PFSK-1 (cell line): Measurements from ENCODE around the gene CLN6.

Experiments used
- FOXP2 ChIP-seq: optimal IDR thresholded peaks from 2 replicates; pipeline ENCODE3; 2011; ENCODE audit warnings: borderline replicate concordance, control low read depth, inconsistent platforms; ENCODE audit not compliant: insufficient read depth; ENCODE audit errors: extremely low read length, extremely low read depth
- POLR2AphosphoS5 ChIP-seq: IDR thresholded peaks from 2 replicates; pipeline ENCODE4 v1.6.1; 2012; ENCODE audit warnings: low read depth, mild to moderate bottlenecking, control low read depth, low read length, moderate library complexity
- REST ChIP-seq, 2 experiments: IDR thresholded peaks; 2 replicates each; pipeline versions ENCODE4 v1.6.1 to v1.8.0; 2011 to 2012; ENCODE audit warnings: low read depth in 2 of 2, low read length in 2 of 2, control low read depth in 1 of 2, inconsistent platforms in 1 of 2, mild to moderate bottlenecking in 1 of 2, moderate library complexity in 1 of 2; ENCODE audit not compliant: insufficient read depth in 1 of 2
- SIN3A ChIP-seq: IDR thresholded peaks from 2 replicates; pipeline ENCODE4 v1.6.1; 2012; ENCODE audit warnings: mild to moderate bottlenecking, low read length, moderate library complexity, borderline replicate concordance; ENCODE audit not compliant: insufficient read depth
- TAF1 ChIP-seq: IDR thresholded peaks from 2 replicates; pipeline ENCODE4 v1.6.1; 2012; ENCODE audit warnings: low read length, control low read depth, borderline replicate concordance; ENCODE audit not compliant: insufficient read depth

Gene CLN6

DNA sequence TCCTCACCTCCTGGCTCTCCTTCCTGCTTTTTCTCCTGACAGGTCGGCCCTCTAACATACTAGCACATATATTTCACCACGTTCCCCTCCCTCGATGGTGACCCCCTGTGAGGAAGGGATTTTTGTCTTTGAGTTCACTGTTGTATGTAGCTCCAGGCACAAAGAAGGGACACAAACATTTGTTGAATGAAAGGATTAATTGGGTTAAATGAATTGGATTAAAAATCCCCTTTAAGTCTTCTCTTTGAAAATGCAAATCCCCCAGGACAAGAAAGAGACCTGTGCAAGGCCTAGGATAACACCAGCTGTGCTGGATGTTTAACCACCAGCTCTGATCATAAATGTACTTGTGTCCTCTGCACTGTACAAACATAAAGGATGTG lies 27.7 kb downstream of the CLN6 start:
- TF ChIP-seq REST (IDR thresholded peaks at IDR 0.05; ENCODE audit: insufficient read depth in 1 of 2, low read depth in 2 of 2, low read length in 2 of 2) (no peak), TAF1 (no peak), SIN3A (no peak), POLR2AphosphoS5 (no peak), FOXP2 (no peak)

DNA sequence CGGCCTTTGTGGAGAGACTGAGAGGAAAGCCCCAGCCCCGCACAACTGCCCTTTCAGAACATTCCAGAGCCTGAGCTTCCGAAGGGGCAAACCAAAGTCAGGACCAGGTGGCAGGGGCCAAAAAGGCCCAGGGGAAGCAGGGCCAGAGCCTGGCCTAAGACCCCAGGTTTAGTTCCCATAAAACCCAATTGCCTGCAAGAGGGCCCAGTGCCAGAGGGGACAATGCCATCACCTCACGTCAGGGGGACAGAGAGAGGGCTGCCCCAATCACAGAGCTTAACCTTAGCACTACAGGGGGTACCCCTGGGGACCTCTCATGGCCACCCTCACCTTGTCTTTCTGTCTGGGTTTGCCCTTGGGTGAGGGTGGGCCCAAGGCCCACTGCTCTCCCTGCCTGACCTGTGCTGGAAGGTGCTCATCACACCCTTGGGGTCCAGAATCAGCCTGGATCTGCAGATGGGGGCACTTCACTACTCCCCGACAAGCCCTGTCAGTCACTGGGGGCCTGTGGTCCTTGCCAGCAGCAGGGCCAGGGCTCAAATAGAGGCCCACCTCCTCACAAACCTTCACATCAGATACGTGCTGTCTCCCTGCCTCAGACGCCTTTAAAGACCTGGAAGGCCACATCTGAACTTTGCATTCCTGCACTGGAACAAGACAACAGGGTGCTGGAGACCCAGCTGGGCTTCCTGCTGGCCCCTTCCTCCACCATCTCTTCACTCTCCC lies 28.2 kb downstream of the CLN6 start:
- TF ChIP-seq POLR2AphosphoS5: no peak
- TF ChIP-seq TAF1: no peak
- no peak for TF ChIP-seq SIN3A
- no peak for TF ChIP-seq REST (IDR thresholded peaks at IDR 0.05; ENCODE audit: insufficient read depth in 1 of 2, low read depth in 2 of 2, low read length in 2 of 2)
- no peak for TF ChIP-seq FOXP2

DNA sequence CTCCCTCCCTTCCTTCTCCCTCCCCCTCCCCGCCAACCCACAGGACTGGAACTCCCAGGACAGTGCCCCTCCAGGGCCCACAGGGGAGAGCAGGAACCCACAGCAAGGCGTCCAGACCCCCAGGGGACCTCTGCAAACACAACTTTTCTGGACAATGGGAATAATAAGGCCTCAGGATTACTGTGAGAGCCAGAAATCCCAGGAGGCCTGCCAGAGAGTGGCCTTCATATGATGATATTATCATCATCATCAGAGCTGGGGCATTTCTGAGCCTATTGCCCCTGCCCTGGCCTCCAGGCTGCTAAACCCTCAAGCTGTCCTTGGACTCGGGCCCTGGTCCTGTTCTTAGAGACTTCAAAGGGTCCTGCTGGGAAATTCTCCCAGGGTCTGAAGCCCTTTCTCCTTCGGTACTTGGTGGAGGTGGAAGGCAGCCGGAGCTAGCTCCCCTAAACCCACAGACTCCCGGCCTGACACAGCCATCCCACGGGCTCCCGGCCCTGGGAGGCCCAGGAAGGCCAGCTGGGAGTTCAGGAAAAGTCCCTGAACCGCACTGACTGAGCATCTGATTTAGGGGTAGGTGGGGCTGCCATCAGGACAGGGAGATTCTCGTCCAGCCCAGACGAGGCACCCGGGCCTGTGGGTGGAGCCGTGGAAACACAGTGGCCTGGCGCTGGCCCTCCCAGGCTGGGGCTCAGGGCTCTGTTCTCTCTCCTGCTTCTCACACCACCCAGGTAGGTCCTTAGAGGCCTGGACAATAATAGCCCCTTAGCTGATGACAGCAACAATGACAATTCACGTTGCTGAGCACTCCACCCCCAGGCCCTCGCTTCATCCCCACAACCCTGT lies 29.3 kb downstream of the CLN6 start:
- TF ChIP-seq FOXP2 (no peak), POLR2AphosphoS5 (no peak), TAF1 (no peak), REST (IDR thresholded peaks at IDR 0.05; ENCODE audit: insufficient read depth in 1 of 2, low read depth in 2 of 2, low read length in 2 of 2) (no peak), SIN3A (no peak)

DNA sequence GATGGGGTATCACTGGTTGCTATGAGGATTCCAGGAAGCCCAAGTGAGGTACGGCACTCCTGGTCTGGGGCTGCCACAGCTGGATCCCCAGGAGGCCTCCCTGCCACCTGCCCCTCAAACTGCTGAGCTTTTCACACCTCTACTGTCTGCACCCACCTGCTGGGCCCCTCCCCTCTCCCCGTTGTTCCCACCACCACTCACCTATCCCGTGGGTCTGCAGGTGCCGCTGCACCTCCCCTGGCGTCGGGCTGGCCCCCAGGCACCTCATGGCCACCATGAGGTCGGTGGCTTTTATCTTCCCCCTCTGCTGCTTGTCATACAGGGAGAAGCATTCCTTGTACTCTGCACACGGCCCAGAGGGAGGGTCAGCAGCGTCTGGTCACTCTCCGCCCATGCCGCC lies 30.2 kb downstream of the CLN6 start:
- TF ChIP-seq REST (IDR thresholded peaks at IDR 0.05; ENCODE audit: insufficient read depth in 1 of 2, low read depth in 2 of 2, low read length in 2 of 2): no peak
